ENCODE measurements around the gene SHISA5. TPM values are rescaled to one million over a fixed set of nuclear protein-coding genes. Genes with fewer than 3 reads are reported as not detected.

The SHISA5 gene
- total RNA-seq, 6 experiments from 2014 or later, result 76.3 to 118 (median 101) TPM

DNA sequence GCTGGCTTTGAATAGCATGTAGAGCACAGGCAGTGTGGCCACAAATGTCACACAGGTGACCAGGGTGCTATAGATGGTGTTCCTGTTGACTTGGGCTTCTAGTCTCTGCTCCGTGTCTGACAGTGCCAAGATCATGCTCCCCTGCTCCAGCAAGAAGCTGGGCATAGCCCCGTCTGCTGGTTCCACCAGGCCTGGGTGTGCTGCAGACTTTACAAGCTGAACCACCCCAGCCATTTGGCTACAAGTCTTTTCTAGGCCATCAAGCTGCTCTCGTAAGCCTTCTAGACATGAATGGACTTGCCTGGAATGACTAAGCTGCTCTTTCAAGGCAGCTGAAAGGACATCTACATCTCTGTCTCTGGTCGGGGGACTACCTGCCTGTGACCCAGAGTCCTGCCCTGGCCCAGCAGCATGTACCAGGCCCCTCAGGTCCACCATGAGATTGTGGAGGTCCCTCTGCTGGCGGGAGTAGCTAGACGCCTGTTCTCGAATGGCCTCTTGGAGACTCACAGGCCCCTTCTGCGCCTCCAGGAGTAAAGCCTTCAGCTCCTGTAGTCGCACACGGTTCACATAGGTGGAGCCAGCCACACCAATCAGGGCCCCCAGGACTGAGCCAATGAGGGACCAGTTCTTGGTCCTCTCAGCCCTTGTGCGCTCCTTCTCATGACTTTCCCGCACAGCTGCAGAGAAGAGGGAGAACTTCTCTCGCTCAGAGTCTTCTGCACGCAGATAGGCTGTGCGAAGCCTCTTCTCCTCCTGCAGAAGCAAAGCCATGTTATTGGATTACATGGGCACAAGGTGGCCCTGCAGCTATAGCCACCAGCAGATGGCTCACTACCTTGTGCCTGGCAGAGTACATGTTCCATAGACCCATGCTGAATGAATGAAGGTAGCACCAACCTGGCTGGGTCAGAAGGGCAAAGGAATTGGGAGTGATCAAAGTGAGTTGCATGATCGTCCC, 71.3 kb downstream of the SHISA5 start:
- Histone ChIP-seq H3K36me3 (peaks cover 0 to 14% (median 0%) of the 10 kb centered on the region in 4 donors), H3K4me1 (peaks cover 0 to 27% (median 13%) of the 10 kb centered on the region in 4 donors), H3K4me3 (no peak overlapping the region), H3K27ac (no peak overlapping the region), H3K27me3 (no peaks in the 10 kb centered on the region), H3K9me3 (no peaks in the 10 kb centered on the region)
- intact Hi-C loops (cut with DNase I), result no loop called here
- no peak for ATAC-seq
- TF ChIP-seq POLR2A (IDR thresholded peaks at IDR 0.05), result no peak
- TF ChIP-seq, protein P1, sequence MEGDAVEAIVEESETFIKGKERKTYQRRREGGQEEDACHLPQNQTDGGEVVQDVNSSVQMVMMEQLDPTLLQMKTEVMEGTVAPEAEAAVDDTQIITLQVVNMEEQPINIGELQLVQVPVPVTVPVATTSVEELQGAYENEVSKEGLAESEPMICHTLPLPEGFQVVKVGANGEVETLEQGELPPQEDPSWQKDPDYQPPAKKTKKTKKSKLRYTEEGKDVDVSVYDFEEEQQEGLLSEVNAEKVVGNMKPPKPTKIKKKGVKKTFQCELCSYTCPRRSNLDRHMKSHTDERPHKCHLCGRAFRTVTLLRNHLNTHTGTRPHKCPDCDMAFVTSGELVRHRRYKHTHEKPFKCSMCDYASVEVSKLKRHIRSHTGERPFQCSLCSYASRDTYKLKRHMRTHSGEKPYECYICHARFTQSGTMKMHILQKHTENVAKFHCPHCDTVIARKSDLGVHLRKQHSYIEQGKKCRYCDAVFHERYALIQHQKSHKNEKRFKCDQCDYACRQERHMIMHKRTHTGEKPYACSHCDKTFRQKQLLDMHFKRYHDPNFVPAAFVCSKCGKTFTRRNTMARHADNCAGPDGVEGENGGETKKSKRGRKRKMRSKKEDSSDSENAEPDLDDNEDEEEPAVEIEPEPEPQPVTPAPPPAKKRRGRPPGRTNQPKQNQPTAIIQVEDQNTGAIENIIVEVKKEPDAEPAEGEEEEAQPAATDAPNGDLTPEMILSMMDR (IDR thresholded peaks at IDR 0.05), result peak in 3 of 4 donors; percentile 23 to 34 (median 26)
- DNase-seq, result no peak
- 89% methylated on average over 6 of the region's 16 CpGs for WGBS (ENCODE audit: insufficient coverage, low coverage, low lambda C conversion rate, missing lambda C conversion rate)

DNA sequence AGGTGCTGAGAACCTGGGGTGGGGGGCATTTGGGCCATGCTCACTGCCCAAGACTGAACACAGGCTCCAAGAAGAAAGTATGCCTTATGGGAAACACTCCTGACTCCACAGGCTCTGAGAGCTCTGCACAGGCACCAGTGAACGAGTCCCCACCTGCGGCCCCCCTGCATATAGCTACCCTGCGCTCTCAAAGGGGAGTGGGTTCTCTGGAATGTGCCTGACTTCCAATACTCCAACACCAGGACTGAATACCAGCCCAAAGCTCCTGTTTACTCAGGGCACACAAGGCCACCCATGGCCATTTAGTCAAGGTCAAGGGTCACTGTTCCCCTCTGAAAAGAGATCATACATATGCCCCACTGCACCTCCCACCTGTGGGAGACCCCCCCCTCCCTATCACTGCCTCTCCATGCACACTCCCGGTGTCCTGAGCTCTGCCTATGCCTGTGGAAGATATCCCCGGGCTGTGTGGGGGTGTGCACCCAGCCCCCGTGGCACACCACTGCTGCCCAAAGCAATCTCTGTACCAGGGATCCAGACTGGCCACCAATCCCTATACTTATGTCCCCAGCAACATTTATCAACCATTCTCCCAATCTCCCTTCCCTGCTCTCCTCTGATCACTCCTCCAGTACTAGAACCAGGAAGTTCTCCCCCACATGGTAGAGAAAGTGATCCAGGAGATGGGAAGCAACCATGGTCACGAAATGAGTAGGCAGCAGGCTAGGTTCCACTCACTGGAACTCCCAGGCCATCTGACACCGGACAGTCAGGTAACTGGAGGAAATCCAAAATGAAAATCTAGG, 72.5 kb downstream of the SHISA5 start:
- WGBS (ENCODE audit: insufficient coverage, low coverage, low lambda C conversion rate, missing lambda C conversion rate), result 32% methylated on average over 5 of the region's 8 CpGs
- Histone ChIP-seq H3K36me3 (peaks cover 0 to 14% (median 0%) of the 10 kb centered on the region in 4 donors), H3K27me3 (no peaks in the 10 kb centered on the region), H3K9me3 (no peaks in the 10 kb centered on the region), H3K4me1 (peaks cover 0 to 39% (median 20%) of the 10 kb centered on the region in 4 donors), H3K4me3 (no peak overlapping the region), H3K27ac (peak overlapping the region in 2 of 3 donors; percentile 56 to 89)
- no peak for ATAC-seq
- no peak for TF ChIP-seq POLR2A (IDR thresholded peaks at IDR 0.05)
- TF ChIP-seq, protein P1 (IDR thresholded peaks at IDR 0.05), result no peak
- intact Hi-C loops (cut with DNase I), result no loop called here
- peak in 1 of 3 donors; percentile 10 for DNase-seq

DNA sequence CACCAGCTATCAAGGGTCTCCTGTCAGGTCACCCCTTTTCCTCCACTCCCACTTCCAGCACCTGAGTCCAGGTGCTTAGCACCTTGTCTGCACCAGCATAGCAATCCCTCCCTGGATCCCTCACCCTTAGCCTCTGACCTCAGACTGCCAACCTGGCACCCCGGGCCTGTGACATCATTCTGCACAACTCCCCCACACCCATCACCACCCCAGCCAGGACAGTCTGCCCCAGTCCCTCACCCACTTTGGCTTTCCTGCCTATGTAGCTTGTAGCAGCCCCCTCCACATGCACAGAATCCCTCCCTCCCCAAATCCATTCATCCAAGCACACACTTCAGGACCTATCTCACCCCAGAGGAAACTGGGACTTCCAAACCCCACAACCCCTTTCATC, 73.3 kb downstream of the SHISA5 start:
- TF ChIP-seq POLR2A (IDR thresholded peaks at IDR 0.05), result peak; percentile 10
- TF ChIP-seq, protein P1 (IDR thresholded peaks at IDR 0.05), result no peak
- no peaks in the 10 kb centered on the region for H3K27me3 ChIP-seq
- H3K9me3 ChIP-seq, result no peaks in the 10 kb centered on the region
- H3K36me3 ChIP-seq, result peaks cover 0 to 14% (median 0%) of the 10 kb centered on the region in 4 donors
- intact Hi-C loops (cut with DNase I), result no loop called here
- DNase-seq (peak in 1 of 3 donors; percentile 51), ATAC-seq (peak in 3 of 4 donors; percentile 1 to 10 (median 3))
- peaks cover 0 to 46% (median 23%) of the 10 kb centered on the region in 4 donors for H3K4me1 ChIP-seq
- peak overlapping the region in 1 of 3 donors; percentile 78 for H3K4me3 ChIP-seq
- WGBS (ENCODE audit: insufficient coverage, low coverage, low lambda C conversion rate, missing lambda C conversion rate), result 30% methylated on average over 1 of the region's 1 CpG
- peak overlapping the region; percentile 43 to 89 (median 56) for H3K27ac ChIP-seq

DNA sequence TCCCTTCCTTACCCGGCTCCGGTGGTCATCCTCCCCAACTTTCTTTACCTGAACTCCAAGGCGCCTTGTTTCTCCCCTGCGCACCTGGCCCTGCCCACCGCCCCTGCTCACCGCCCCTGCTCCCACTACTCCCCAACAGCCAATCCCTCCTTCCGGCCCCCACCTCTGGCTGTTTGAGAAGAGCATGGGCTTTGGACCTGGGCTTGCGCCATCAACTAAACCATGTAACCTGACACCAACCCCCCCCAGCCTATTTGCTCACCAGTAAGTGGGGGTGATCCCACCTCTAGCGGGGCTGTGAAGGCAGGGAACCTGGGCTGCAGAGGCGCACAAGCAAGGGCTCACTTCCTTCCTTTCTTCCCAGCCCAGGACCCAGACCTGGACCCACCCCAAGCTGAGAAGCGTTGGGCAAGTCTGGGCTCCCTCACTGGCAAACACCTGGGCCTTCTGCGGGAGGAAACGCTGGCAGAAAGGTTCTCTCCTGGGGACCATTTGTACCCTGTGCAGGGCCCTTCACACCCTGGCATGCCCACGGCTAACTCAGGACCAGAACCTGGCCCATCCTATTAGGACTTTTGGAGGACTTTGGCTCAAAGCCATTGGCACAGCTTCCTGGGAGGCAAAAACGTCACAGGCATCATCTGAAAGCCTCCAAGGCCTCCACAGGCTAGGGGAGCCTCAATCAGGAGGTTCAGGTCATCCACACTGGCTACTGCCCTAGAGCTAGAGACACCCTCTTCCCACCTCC, 73.8 kb downstream of the SHISA5 start, which contains the start of gene PLXNB1:
PLXNB1 (minus strand) TSS at position 127 of the 748 bp plus-strand sequence. CDS start 5,475 bp downstream, outside the sequence.
- Histone ChIP-seq H3K4me1 (peaks cover 0 to 49% (median 23%) of the 10 kb centered on the region in 4 donors), H3K36me3 (peaks cover 0 to 14% (median 0%) of the 10 kb centered on the region in 4 donors), H3K4me3 (peak within 1 kb of the TSS; percentile 78 to 96 (median 85)), H3K27ac (peak within 1 kb of the TSS; percentile 56 to 89 (median 79)), H3K9me3 (no peaks in the 10 kb centered on the region), H3K27me3 (no peaks in the 10 kb centered on the region)
- ATAC-seq (peak; percentile 75 to 82 (median 77)), DNase-seq (peak; percentile 89 to 97 (median 93))
- peak; percentile 62 for TF ChIP-seq POLR2A (IDR thresholded peaks at IDR 0.05)
- TF ChIP-seq, protein P1 (IDR thresholded peaks at IDR 0.05), result no peak
- intact Hi-C loops (cut with DNase I), result no loop called here
- 14% methylated on average over 12 of the region's 15 CpGs for WGBS (ENCODE audit: insufficient coverage, low coverage, low lambda C conversion rate, missing lambda C conversion rate)

All from right lobe of liver (tissue), 6 donors.